ENCODE results near the gene OPN1SW.

The OPN1SW gene

GRCh38 chr7:128739048-128739962 lies 36.3 kb downstream of the OPN1SW start, which contains the start of gene CALU:
CALU (plus strand) TSS chr7:128739359; CDS start chr7:128748584, 9,225 bp downstream.
- intact Hi-C loops (cut with DNase I), result loop anchor here (5.0 kb wide), 1 partner anchor 128 kb away; a partner anchor contains a TSS
- peak; percentile 94 to 99 (median 98) for DNase-seq

GRCh38 chr7:128738570-128739047 lies 37.0 kb downstream of the OPN1SW start:
- intact Hi-C loops (cut with DNase I), result loop anchor here (5.0 kb wide), 1 partner anchor 129 kb away; a partner anchor contains a TSS
- peak in 7 of 42 donors; percentile 5 to 31 (median 13) for DNase-seq

- intact Hi-C loops (cut with DNase I), result loop anchor here (5.0 kb wide), 1 partner anchor 129 kb away; a partner anchor contains a TSS
- no peak for DNase-seq
These were observed 37.7 kb downstream of the OPN1SW start for GRCh38 chr7:128737867-128738385.

- intact Hi-C loops (cut with DNase I), result loop anchor here (5.0 kb wide), 1 partner anchor 130 kb away; a partner anchor contains a TSS
- no peak for DNase-seq
These were observed 38.2 kb downstream of the OPN1SW start for GRCh38 chr7:128737441-128737840.

- intact Hi-C loops (cut with DNase I), result loop anchor here (5.0 kb wide), 1 partner anchor 132 kb away; a partner anchor contains a TSS
- DNase-seq, result peak in 1 of 42 donors; percentile 4
These were observed 40.2 kb downstream of the OPN1SW start for GRCh38 chr7:128735436-128735835.

- intact Hi-C loops (cut with DNase I), result loop anchor here (5.0 kb wide), 1 partner anchor 132 kb away; a partner anchor contains a TSS
These were observed 40.7 kb downstream of the OPN1SW start for GRCh38 chr7:128734890-128735289.

GRCh38 chr7:128733278-128733645 lies 42.3 kb downstream of the OPN1SW start:
- intact Hi-C loops (cut with DNase I), result no loop called here

More at GRCh38 chr7:128734890-128735289, 40.7 kb downstream of the OPN1SW start:
- DNase-seq, result no peak

GRCh38 chr7:128732521-128733277 lies 42.9 kb downstream of the OPN1SW start:
- DNase-seq, result no peak
- intact Hi-C loops (cut with DNase I), result no loop called here

More at GRCh38 chr7:128733278-128733645, 42.3 kb downstream of the OPN1SW start:
- no peak for DNase-seq

- intact Hi-C loops (cut with DNase I), result no loop called here
- DNase-seq, result no peak
These were observed 44.4 kb downstream of the OPN1SW start for GRCh38 chr7:128731184-128731583.

- DNase-seq, result no peak
- intact Hi-C loops (cut with DNase I), result no loop called here
These were observed 46.1 kb downstream of the OPN1SW start for GRCh38 chr7:128729494-128729893.

GRCh38 chr7:128728598-128728997 lies 47.0 kb downstream of the OPN1SW start:
- DNase-seq, result no peak
- intact Hi-C loops (cut with DNase I), result no loop called here

- intact Hi-C loops (cut with DNase I), result no loop called here
- no peak for DNase-seq
These were observed 48.4 kb downstream of the OPN1SW start for GRCh38 chr7:128727239-128727638.

- intact Hi-C loops (cut with DNase I), result no loop called here
- no peak for DNase-seq
These were observed 48.9 kb downstream of the OPN1SW start for GRCh38 chr7:128726737-128727072.

GRCh38 chr7:128726059-128726736 lies 49.4 kb downstream of the OPN1SW start:
- intact Hi-C loops (cut with DNase I), result no loop called here
- peak in 2 of 42 donors; percentile 3 to 11 for DNase-seq

- intact Hi-C loops (cut with DNase I), result no loop called here
- DNase-seq, result peak in 2 of 42 donors; percentile 6 to 34
These were observed 50.1 kb downstream of the OPN1SW start for GRCh38 chr7:128725531-128725930.

GRCh38 chr7:128724743-128725142 lies 50.9 kb downstream of the OPN1SW start:
- intact Hi-C loops (cut with DNase I), result no loop called here
- no peak for DNase-seq

All from head of caudate nucleus (tissue), 42 donors.